GM19452 (cell line): ENCODE results near the gene PKN2.
"Not testable (repeated sequence)": the region's sequence is repeated elsewhere in the genome, so short reads cannot be mapped to it uniquely, and the experiment has no call there.

Experiments
- ATAC-seq: cut with Tn5 transposase; IDR thresholded peaks from one replicate; pipeline ENCODE4 v1.9.1; 2021; ENCODE audit not compliant: unreplicated experiment

Gene PKN2

DNA sequence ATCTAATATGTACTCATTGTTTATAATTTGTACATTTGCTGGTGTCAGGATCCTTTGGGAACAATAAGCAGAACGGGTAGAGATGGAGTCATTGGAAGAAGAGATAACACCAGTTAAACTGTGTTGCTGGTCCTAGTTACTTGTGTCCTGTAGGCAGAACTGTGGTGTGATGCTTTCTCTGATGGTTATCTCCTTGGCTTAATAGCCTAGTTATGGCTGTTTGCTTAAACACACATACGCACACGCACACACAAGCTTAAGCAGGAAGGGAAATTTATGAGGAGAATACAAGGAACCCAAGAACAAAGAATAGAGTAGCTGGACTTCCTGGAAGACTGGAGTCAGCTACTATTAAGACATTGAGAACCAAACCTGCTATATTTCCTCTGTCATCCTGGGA, 5.7 kb upstream of the PKN2 start:
- ATAC-seq = no peak

DNA sequence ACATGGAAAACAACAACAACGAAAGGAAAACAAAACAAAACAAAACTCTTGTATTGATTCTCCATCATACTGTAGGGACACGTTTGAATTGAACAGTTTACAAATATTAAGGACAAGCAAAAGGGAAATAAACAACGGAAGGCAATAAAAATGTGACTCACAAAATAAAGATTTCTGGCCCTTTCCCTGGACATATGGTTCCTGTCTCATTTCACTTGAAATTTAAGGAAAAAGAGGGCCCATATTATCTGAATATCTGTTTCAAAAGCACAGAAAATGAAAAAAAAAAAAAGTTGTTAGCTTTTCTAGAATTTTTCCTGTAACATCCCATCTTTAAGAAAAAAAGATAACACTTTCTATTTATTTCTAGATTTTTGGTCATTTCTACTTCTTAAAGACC, 3.6 kb upstream of the PKN2 start:
- no peak for ATAC-seq

DNA sequence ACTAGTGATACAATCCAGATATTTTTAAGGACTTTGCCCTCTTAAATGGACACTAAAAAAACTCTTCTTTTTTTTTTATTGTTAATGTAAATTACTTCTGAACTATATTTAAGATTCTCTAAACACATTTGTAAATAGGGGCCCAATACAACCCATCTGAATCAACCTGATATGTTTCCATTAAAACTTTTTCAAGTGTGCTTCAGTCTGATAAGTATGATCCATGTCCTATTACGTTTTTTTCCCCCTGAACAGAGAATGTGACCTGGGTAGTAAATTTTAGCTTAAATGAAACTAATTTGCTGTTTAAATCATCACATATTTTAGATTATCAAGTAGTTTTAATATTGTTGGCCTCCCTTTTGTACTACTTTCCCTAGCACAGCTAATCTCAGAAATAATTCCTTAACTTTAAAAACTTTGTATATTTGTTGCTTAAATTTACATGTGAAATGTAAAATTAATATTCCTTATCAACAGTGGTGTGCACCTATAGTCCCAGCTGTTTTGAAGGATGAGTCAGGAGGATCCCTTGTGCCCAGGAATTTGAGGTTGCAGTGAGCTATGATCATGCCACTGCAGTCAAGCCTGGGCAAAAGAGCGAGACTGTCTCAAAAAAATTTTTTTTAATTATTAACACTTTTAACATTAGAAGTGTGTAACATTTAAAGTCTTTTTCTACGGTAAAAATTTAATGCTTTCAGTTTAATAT, 3.0 kb upstream of the PKN2 start:
- ATAC-seq = no peak

DNA sequence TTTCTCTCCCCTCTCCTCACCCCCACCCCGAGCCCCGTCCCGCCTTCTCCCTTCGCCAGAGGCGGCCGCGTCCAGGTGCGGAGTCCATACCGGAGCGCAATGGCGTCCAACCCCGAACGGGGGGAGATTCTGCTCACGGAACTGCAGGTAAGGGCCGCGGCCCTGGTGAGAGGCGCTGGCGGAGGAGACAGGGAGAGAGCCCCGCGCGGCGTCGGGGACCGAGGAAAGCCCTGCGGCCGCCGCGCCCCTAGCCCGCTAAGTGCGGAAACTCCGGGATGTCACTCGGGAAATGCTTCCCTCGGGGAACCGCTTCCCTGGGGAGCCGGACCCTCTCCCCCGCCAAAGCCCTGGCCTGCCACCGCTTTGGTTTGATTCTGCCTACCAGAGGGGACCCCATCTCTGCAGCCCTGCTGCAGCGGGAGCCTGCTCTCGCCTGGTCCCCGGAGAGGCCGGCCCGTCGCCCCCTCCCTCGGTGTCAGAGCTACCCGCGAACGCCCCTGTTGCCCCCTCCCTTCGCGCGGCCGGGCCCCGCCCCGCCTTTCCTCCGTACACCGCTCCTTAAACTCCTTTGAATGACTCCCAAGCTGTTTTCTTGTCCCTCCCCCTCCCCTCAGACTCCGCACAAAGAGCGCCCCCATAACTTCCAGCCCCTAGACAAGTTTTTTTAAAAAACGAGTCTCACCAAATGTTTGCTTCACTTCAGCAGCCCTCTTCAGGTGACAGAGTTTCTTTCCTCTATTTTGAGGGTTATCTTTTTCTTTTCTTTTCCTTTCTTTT, 597 bp downstream of the PKN2 start:
- ATAC-seq = peak; percentile 41

DNA sequence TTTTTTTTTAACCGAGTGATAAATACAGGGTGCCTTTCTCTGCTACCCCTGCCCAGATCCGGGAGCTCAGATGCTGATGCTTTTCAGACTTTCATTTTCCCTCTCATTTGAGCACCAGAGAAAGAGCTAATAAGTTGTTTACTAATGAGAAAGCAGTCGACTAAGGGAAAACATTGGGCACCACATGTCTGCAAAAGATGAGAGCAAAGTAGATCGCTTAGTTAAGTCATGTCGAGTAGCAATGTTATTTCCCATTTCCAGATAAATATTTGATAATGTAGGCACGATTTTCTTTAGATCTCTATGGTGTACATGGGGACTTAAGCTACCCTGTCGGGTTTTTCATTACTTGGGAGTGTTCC, 1.2 kb downstream of the PKN2 start:
- no peak for ATAC-seq

DNA sequence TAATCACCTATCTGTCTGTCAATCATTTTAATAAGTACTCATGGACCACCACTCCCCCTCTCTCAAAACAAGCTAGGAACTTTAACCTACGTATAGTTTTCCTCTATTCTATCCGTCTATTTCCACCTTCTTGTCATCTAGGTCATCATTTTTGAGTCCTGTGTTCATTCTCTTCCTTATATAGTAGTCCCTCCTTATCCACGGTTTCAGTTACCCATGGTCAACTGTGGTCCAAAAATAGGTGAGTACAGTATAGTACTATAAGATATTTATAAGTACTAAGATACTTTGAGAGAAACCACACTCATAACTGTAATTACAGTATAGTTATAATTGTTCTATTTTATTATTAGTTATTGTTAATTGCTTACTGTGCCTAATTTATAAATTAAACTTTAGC, 7.5 kb downstream of the PKN2 start:
- no peak for ATAC-seq

DNA sequence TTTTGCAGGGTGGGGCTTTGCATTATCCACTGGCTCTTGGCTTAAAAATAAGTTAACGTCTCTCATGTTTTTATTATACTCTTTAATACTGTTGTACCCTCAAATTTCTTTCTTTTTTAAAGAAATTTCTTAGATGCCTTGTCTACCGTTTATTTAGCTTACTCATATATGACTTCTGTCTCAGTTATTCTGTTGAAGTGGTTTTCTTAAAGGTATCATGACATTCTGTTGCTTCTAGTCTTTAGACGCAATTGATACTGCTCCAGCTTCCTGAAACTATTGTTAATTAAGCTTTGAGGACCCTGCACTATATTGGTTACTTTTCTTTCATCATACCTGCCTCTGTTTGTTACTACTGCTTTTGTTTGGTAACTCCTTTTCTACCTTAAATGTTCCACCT, 11.7 kb downstream of the PKN2 start:
- ATAC-seq = no peak

DNA sequence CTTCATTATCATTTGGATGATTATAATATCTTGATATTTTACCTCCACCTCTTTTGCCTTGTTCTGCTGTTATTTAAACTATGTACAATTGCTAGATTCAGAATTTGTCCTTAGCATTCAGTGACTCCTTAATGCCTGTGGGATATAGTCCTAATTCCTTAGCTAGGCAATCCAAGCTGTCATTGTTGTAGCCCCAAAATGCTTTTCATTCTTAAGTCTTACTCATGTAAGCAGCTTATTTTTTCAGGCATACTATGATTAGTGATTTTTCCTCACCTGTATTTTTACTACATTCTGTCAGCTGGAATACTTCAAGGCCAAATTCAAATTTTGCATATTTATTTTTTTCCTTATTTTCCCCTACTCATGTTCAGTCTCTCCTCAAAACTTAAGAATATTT, 13.4 kb downstream of the PKN2 start:
- ATAC-seq = no peak

DNA sequence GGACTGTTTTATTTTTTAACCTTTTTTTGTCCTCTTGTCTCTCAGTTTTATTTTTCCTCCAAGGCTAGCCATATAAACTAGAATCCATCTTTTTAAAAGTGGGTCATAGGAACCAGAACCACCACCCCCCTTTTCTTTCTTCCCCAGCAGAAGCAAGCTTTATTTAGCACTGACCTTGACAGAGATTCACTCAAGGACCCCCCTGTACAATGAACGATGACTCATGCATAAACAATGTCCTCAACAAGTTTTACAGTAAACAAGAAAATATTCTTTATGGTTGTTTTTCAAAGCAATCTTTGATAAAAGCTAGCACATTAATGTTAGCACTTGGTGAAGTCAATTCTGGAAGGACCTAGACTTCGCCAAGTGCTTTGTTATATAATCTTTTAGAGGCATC, 14.1 kb downstream of the PKN2 start:
- no peak for ATAC-seq

DNA sequence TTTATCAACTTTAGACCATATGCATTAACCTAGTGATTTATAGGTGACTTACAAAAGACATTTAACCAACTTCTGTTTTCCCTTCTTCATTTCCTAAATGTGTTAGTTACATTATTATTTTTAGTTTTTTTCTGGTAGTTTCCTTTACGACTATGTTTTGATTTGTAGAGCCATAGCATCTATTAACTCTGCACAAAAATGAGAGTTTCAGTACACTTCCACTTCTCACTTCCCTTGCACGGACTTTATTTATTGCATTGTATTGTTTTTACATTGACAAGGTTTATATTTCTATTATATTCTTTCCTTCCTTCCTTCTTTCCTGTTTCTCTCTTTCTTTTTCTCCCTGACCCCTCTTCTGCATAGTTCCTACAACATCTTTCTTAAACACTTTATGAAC, 14.7 kb downstream of the PKN2 start:
- no peak for ATAC-seq

DNA sequence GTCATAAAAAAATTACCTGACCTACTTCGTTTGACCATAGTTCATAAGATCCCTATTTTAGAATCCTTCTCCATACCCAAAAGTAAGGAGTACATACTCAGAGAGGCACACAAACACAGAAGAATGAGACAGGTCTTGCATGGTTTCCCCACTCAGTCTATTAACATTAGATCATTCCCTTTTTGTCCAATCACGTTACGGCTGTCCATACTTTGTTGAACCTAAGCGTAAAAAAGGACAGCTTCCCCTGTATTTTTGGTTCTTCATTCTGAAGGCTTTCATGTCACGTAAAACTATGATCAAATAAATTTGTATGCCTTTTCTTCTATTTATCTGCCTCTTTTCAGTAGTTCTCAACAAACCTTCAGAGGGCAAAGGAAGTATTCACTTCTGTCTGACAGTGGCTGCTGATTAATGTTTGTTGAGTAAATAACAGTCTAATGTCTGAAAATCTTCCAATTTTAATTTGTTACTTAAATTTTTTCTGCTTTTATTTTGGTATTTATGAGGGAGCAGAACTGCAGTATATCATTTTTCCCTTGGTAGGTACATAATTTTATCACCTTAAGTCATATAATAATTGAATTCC, 16.4 kb downstream of the PKN2 start:
- ATAC-seq = no peak

DNA sequence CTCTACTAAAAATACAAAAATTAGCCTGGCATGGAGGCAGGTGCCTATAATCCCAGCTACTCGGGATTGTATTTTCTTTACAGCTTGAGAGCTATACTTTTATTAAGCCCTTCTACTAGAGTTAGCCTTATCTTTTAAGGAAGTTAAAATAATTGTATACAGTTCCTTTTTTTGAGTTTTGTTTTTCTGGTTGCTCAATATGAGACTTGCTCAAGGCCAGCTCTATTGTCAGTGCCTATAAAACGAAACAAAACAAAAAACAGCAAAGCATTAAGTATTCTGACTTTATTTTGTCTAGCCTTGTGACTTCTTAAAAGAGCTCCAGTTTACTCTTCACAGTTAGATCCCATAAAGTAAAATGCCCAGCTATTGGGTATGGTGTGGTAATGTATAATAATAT, 17.2 kb downstream of the PKN2 start:
- peak; percentile 73 for ATAC-seq

DNA sequence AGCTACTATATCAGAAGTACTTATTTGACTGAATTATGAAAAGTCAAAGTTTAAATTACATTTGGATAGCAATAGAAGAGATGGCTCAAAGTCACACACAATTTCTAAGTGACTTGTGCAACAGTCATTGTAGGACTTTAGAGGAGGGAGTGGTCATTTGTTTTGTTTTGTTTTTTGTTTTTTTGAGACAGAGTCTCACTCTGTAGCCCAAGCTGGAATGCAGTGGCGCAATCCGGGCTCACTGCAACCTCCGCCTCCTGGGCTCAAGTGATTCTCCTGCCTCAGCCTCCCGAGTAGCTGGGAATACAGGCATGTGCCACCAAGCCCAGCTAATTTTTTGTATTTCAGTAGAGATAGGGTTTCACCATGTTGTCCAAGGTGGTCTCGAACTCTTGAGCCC, 17.7 kb downstream of the PKN2 start:
- ATAC-seq = not testable (repeated sequence)

DNA sequence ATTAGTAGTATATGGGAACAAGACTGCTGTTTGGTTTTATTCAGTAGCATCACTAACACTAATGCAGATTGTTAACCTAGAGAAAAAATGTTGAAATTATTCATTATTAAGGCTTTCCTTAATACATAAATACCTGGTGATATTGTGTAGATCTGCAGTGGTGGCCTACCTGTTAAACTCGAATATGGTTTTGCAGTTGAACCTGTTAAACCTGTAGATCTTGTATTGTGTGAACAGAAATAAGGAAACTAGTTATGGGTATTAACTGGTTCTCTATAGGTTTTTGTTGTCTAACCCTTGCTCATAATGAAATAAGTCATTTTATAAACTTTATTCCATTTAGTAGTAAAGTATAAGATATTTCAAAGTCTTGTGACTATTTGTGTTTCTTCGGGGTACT, 23.9 kb downstream of the PKN2 start:
- no peak for ATAC-seq

DNA sequence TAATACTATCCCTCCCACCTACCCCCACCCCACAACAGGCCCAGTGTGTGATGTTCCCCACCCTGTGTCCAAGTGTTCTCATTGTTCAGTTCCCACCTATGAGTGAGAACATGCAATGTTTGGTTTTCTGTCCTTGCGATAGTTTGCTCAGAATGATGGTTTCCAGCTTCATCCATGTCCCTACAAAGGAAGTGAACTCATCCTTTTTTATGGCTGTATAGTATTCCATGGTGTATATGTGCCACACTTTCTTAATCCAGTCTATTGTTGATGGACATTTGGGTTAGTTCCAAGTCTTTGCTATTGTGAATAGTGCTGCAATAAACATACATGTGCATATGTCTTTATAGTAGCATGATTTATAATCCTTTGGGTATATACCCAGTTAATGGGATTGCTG, 28.8 kb downstream of the PKN2 start:
- not testable (repeated sequence) for ATAC-seq

DNA sequence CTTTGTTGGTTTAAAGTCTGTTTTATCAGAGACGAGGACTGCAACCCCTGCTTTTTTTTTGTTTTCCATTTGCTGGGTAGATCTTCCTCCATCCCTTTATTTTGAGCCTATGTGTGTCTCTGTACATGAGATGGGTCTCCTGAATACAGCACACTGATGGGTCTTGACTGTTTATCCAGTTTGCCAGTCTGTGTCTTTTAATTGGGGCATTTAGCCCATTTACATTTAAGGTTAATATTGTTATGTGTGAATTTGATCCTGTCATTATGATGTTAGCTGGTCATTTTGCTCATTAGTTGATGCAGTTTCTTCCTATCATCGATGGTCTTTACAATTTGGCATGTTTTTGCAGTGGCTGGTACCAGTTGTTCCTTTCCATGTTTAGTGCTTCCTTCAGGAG, 32.5 kb downstream of the PKN2 start:
- not testable (repeated sequence) for ATAC-seq

DNA sequence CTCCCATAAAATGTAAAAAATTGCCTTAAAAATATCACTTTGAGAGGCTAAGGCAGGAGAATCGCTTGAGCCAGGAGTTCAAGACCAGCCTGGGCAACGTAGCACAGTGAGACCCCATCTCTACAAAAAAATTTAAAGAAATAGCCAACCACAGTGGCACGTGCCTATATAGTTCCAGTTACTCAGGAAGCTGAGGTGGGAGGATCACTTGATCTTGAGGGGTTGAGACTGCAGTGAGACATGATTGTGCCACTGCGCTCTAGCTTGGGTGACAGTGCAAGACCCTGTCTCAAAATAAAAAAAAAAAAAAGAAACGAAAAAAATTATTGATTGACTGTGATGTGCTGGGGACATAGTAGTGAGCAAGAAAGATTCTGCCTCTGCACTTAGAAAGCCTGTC, 38.4 kb downstream of the PKN2 start:
- no peak for ATAC-seq

DNA sequence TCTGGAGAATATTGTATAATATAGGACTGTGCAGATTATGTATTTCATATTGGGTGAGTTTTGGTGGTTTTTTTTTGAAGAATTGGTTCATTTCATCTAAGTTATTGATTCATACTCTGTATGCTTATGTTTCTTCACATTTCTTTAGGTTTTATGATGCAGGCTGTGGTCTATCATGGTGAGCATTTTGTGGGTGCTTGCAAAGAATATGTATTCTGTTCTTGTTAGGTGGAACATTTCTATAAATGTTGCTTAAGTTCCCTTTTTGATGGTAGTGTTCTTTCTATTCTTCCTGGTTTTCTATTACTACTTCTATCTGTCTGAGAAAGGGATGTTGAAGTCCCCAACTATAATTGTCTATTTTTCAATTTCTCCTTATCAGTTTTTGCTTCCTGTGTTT, 42.6 kb downstream of the PKN2 start:
- ATAC-seq = no peak

DNA sequence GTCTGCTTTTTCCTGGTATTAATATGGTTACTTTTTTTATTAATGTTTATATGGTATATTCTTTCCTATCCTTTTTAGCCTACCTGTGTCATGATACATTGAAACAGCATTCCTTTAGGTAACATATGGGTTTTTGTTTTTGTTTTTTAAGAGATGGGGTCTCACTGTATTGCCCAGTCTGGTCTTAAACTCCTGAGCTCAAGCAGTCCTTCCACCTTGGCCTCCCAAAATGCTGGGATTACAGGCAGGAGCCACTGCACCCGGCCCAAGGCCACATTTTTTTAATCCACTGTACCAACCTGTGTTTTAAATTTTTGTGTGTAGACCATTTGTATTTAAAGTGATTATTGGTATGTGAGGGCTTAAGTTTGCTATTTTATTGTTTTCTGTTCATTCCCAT, 43.1 kb downstream of the PKN2 start:
- ATAC-seq = no peak

DNA sequence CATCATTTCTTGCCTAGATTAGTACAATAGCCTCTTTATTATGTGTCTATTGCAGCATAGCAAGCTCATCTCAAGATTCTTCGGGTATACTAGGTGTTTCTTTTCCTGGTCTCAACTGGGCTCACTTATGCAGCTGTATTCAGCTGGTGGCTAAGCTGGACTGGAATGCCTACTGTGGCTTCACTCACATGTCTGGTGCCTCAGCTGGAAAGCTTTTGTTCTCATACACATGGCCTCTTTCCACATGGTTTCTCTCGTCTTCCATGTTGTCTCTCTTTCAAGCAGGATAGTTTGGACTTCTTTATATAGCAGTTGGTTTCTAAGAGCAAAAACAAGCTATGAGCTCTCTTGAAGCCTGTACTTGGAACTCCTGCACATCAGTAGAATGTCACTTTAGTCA, 45.2 kb downstream of the PKN2 start:
- ATAC-seq = no peak

DNA sequence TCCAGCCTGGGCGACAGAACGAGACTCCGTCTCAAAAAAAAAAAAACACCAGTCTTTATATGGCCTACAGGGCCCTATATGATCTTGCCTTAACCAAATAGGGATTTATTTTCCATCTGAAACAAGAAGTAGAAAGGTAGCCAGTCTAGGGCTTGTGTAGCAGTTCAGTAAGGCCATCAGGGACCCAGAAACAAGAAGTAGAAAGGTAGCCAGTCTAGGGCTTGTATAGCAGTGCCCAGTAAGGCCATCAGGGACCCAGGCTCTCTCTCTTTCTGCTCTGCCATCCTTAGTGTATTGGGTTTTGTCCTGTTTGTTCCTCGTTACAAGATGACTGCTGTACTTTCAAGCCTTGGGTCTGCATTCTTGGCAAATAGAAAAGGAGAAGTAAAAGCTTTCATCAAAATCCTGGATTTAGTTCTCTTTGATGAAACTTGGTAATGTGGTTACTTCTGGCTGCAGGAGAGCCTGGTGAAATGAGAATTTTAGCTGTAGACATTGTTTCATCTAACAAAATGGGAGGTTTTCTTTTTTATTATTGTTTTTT, 46.1 kb downstream of the PKN2 start:
- no peak for ATAC-seq

DNA sequence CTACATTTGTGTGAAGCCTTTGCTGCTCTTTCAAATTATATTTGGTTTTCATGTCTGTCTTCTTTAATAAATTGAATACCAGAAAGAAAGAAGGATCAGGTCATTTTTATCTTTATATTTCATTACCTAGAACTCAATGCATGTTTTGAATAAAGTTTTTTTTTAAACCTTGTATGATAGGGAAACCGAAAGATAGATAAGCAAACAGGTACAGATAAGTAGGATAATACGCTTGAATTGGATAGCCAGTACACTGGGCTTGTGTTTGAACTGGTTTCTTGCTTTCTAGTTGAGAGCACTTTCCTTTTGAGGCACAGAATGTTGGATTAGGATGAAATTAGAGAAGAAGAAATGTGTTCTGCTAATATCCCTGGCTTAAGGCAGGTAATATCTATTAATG, 46.9 kb downstream of the PKN2 start:
- no peak for ATAC-seq
